ENCODE measurements around the gene ITPR3.

Gene ITPR3

DNA sequence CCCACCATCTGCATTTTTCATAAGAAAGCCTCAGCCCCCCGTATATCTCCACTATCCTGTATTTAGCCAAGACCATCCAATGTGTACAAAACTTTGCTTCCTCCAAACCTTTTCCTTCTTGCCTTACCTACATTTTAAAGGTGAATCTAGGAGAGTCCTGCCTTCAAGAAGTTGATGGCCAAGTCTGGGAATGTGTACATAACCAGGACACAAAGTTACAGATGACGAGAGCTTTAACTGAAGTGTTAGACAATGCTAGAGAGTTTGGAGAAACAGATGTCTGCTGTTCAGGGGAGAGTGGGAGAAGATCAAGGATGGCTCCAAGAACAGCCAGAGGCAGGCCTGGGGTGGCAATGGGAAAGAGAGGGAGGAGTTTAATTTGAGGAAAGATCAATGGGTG, 92.7 kb downstream of the ITPR3 start:
- in situ Hi-C loops (cut with HindIII; ENCODE audit: low pct_ligation_motif_present, low sequenced_read_pairs), result no loop called here
- DNase-seq, result no peak
- H3K27me3 ChIP-seq (replicated peaks), result peaks cover 1% of the 10 kb centered on the region
- H3K36me3 ChIP-seq (replicated peaks), result no peaks in the 10 kb centered on the region
- TF ChIP-seq, protein P1, sequence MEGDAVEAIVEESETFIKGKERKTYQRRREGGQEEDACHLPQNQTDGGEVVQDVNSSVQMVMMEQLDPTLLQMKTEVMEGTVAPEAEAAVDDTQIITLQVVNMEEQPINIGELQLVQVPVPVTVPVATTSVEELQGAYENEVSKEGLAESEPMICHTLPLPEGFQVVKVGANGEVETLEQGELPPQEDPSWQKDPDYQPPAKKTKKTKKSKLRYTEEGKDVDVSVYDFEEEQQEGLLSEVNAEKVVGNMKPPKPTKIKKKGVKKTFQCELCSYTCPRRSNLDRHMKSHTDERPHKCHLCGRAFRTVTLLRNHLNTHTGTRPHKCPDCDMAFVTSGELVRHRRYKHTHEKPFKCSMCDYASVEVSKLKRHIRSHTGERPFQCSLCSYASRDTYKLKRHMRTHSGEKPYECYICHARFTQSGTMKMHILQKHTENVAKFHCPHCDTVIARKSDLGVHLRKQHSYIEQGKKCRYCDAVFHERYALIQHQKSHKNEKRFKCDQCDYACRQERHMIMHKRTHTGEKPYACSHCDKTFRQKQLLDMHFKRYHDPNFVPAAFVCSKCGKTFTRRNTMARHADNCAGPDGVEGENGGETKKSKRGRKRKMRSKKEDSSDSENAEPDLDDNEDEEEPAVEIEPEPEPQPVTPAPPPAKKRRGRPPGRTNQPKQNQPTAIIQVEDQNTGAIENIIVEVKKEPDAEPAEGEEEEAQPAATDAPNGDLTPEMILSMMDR (IDR thresholded peaks at IDR 0.05; ENCODE audit: low read depth, low read length, missing control alignments), result no peak
- no peak overlapping the region for H3K4me3 ChIP-seq (ENCODE audit: low read depth, low read length)
- no peak overlapping the region for H3K27ac ChIP-seq

DNA sequence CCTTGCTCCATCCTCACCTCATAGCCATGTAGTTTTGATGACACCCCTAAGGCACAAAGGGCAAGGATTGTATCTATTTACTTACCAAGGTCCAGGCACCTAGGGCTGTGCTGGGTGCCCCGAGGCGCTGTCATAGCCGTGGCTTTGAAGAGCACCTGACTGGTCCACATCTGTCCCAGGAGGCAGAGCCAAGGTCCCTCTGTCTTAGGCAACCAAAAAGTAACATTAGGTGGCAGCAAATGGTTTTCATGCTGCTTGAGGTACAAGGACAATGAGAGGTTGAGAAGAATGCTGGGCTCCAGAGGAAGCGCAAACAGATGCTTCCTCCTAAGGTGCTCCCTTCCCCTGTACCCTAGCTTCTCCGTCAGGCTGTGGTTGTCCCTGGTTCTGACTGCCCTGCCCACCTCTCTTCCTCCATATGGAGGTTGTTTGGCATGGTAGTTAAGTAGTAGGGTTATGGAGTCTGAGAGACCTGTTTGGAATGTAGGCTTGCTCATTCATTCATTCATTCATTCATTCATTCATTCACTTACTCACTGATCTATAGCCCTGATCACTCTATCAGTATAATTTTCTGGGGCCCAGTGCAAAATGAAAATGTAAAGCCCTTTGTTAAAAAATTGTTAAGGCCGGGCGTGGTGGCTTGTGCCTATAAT, 93.4 kb downstream of the ITPR3 start:
- Histone ChIP-seq H3K27me3 (replicated peaks) (peaks cover 2% of the 10 kb centered on the region), H3K4me3 (ENCODE audit: low read depth, low read length) (no peak overlapping the region), H3K27ac (no peak overlapping the region), H3K36me3 (replicated peaks) (no peaks in the 10 kb centered on the region)
- DNase-seq, result no peak
- TF ChIP-seq, protein P1 (IDR thresholded peaks at IDR 0.05; ENCODE audit: low read depth, low read length, missing control alignments), result no peak
- in situ Hi-C loops (cut with HindIII; ENCODE audit: low pct_ligation_motif_present, low sequenced_read_pairs), result no loop called here

GRCh38 chr6:33716379-33716778, 95.3 kb downstream of the ITPR3 start:
- TF ChIP-seq, protein P1 (IDR thresholded peaks at IDR 0.05; ENCODE audit: low read depth, low read length, missing control alignments), result no peak
- H3K27ac ChIP-seq, result no peak overlapping the region

DNA sequence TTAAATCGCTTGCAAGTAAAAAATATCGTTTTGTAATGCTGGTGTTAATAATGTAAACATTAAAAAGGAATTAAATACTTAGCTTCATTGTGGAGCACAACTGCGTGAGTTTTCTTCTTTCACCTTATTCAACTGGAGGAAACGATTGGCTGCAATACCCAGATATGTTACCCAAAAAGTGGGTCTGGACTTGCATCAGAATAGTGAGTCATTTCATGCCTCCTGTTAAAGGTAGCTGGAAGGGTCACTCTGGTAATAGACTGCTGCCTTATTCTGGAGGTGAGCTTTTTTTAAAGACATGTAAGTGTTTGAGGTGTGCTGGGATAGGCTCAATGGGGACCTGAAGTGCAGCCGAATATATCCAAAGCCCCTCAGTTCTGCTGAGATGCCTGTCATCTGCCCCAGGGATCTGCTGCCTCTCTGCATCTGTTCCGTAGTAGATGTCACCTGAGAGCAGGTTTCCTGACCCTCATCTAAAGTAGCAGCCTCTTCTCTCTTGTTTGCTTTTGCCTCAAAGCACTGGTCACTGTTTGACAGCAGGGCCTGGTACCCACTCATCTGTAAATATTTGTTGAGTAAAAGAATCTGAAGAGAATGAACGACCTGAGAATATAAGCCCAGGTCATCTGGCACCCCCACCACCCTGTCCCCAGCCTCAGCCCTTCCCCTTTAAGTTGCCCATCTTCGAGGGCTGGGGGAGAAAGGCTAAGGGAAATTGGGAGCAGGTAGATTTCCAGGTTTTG, 95.9 kb downstream of the ITPR3 start:
- no peak for DNase-seq
- in situ Hi-C loops (cut with HindIII; ENCODE audit: low pct_ligation_motif_present, low sequenced_read_pairs), result no loop called here

More at GRCh38 chr6:33716379-33716778, 95.3 kb downstream of the ITPR3 start:
- peaks cover 2% of the 10 kb centered on the region for H3K27me3 ChIP-seq (replicated peaks)
- no peaks in the 10 kb centered on the region for H3K36me3 ChIP-seq (replicated peaks)
- DNase-seq, result no peak
- in situ Hi-C loops (cut with HindIII; ENCODE audit: low pct_ligation_motif_present, low sequenced_read_pairs), result no loop called here
- H3K4me3 ChIP-seq (ENCODE audit: low read depth, low read length), result no peak overlapping the region

DNA sequence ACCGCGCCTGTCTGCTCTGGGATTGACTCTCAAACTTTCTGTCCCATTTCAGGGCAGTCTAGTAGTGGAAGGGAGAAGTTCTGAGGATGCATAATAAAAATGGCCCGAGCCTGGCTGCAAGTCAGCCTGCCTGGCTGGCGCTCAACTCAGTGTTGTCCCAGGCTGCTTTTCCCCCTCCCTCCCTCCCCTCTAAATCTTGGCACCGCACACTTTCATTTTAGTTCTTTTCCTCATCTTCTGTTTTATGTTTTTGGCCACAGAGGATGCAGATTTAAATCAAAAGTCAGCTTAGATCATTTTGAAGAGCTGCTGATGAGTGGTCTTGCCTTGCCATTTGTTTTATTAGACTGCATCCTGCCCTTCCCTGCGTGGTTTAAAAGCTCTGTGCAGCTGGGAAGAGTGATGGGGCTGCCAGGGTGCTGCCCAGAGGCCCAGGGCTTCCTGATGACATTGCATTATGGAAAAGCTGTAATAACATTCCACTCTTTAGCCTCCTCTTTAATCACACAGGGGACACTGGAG, 96.9 kb downstream of the ITPR3 start:
- no peak overlapping the region for H3K4me3 ChIP-seq (ENCODE audit: low read depth, low read length)
- peaks cover 17% of the 10 kb centered on the region for H3K27me3 ChIP-seq (replicated peaks)
- DNase-seq, result no peak
- in situ Hi-C loops (cut with HindIII; ENCODE audit: low pct_ligation_motif_present, low sequenced_read_pairs), result no loop called here
- H3K36me3 ChIP-seq (replicated peaks), result no peaks in the 10 kb centered on the region
- TF ChIP-seq, protein P1 (IDR thresholded peaks at IDR 0.05; ENCODE audit: low read depth, low read length, missing control alignments), result no peak
- no peak overlapping the region for H3K27ac ChIP-seq

More for the DNA sequence above, 95.9 kb downstream of the ITPR3 start:
- TF ChIP-seq, protein P1 (IDR thresholded peaks at IDR 0.05; ENCODE audit: low read depth, low read length, missing control alignments), result no peak
- H3K4me3 ChIP-seq (ENCODE audit: low read depth, low read length), result no peak overlapping the region
- no peak overlapping the region for H3K27ac ChIP-seq
- no peaks in the 10 kb centered on the region for H3K36me3 ChIP-seq (replicated peaks)
- H3K27me3 ChIP-seq (replicated peaks), result peaks cover 9% of the 10 kb centered on the region

All from brain microvascular endothelial cell (primary cell).